PC-3 (cell line): ENCODE results near the gene LRRC70. TPM values are rescaled to one million over a fixed set of nuclear protein-coding genes. Genes with fewer than 3 reads are reported as not detected.

ENCODE experiments used
- ATAC-seq: fragments of 200-7000 bp; cut with Tn5 transposase; 2 replicates; pipeline ENCODE4 v1.9.1; 2020; ENCODE audit warnings: mild to moderate bottlenecking, moderate library complexity
- BruUV-seq: library from RNA; stranded (reverse); fragments of 400-500 nt; replicated peaks from 2 replicates; lab custom pipeline; 2021; lab: Mats Ljungman, UMichigan
- CTCF ChIA-PET: fragments of 300-600 bp; sonication (Branson Sonifier 250); formaldehyde crosslinking; loops from one replicate; lab custom pipeline; 2022; ENCODE audit warnings: antibody characterized with exemption; lab: Charles Lee
- POLR2A ChIA-PET: fragments of 300-600 bp; sonication (Branson Sonifier 250); formaldehyde crosslinking; loops from one replicate; lab custom pipeline; 2022; ENCODE audit warnings: antibody characterized with exemption; ENCODE audit not compliant: unreplicated experiment; lab: Charles Lee
- DNase-seq: peaks from one replicate; pipeline ENCODE4 v3.0.0-alpha.2; 2015
- H2AFZ ChIP-seq: fragments of 300-600 bp; sonication (generic); 2 replicates; pipeline ENCODE4 v1.6.0; 2016; ENCODE audit warnings: antibody characterized with exemption, low read length
- H3F3A ChIP-seq: fragments of 300-600 bp; sonication (generic); one replicate; pipeline ENCODE4 v1.6.0; 2017; ENCODE audit warnings: antibody characterized with exemption, low read length, control low read depth, mild to moderate bottlenecking; ENCODE audit not compliant: unreplicated experiment
- H3K27ac ChIP-seq: fragments of 300-600 bp; sonication (generic); 2 replicates; pipeline ENCODE4 v1.5.1; 2016; ENCODE audit warnings: mild to moderate bottlenecking, low read length
- H3K27me3 ChIP-seq: fragments of 300-600 bp; sonication (generic); 2 replicates; pipeline ENCODE4 v1.6.1; 2016; ENCODE audit warnings: low read length, mixed read lengths
- H3K36me3 ChIP-seq: fragments of 300-600 bp; sonication (generic); 2 replicates; pipeline ENCODE4 v1.6.1; 2016; ENCODE audit warnings: low read depth, mixed run types, low read length, mixed read lengths
- H3K4me1 ChIP-seq: fragments of 300-600 bp; sonication (generic); 2 replicates; pipeline ENCODE4 v1.5.1; 2016; ENCODE audit warnings: low read length; ENCODE audit not compliant: insufficient read depth
- H3K4me2 ChIP-seq: fragments of 300-600 bp; sonication (generic); 2 replicates; pipeline ENCODE4 v1.6.0; 2016; ENCODE audit warnings: low read length
- H3K4me3 ChIP-seq: fragments of 300-600 bp; sonication (generic); 2 replicates; pipeline ENCODE4 v1.5.1; 2016; ENCODE audit warnings: mild to moderate bottlenecking, low read length, mixed read lengths
- H3K79me2 ChIP-seq: fragments of 300-600 bp; sonication (generic); 2 replicates; pipeline ENCODE4 v1.6.1; 2017; ENCODE audit warnings: low read length, mixed read lengths
- H3K9ac ChIP-seq: fragments of 300-600 bp; sonication (generic); 2 replicates; pipeline ENCODE4 v1.6.0; 2016; ENCODE audit warnings: mild to moderate bottlenecking, low read length
- H3K9me2 ChIP-seq: fragments of 300-600 bp; sonication (generic); replicated peaks from 2 replicates; pipeline ENCODE4 v1.6.1; 2016; ENCODE audit warnings: mixed run types, low read length, mixed read lengths
- H3K9me3 ChIP-seq: fragments of 300-600 bp; sonication (generic); 2 replicates; pipeline ENCODE4 v1.6.1; 2016; ENCODE audit warnings: low read length, mixed read lengths
- H4K20me1 ChIP-seq: fragments of 300-600 bp; sonication (generic); 2 replicates; pipeline ENCODE4 v1.6.1; 2016; ENCODE audit warnings: low read length, mixed read lengths
- CTCF ChIP-seq: fragments of 300-600 bp; sonication (generic); conservative IDR thresholded peaks from 2 replicates; pipeline ENCODE4 v1.5.1; 2017; ENCODE audit warnings: antibody characterized with exemption, low read depth, mild to moderate bottlenecking, low read length
- EZH2 ChIP-seq: fragments of 300-600 bp; sonication (generic); IDR thresholded peaks from one replicate; pipeline ENCODE4 v1.6.1; 2017; ENCODE audit warnings: antibody characterized with exemption, mild to moderate bottlenecking, low read length; ENCODE audit not compliant: unreplicated experiment
- EZH2phosphoT487 ChIP-seq: fragments of 300-600 bp; sonication (generic); IDR thresholded peaks from 2 replicates; pipeline ENCODE4 v1.6.1; 2018; ENCODE audit warnings: mild to moderate bottlenecking, antibody characterized with exemption, low read length, borderline replicate concordance
- intact Hi-C: fragments of 100-400 bp; cut with micrococcal nuclease; formaldehyde crosslinking; loops from 2 replicates; pipeline ENCODE4 v1.9.0; 2023
- total RNA-seq: library from RNA; depleted of rRNA; stranded (reverse); fragments of >200 nt; gene quantifications from 2 replicates; pipeline ENCODE4 v1.2.3, GENCODE V29; 2014

The LRRC70 gene
- total RNA-seq, 1 experiment from 2014 or later, result 1.5 TPM

- Histone ChIP-seq H3F3A (no peaks in the 10 kb centered on the region), H3K27me3 (no peaks in the 10 kb centered on the region), H3K27ac (no peak overlapping the region), H4K20me1 (no peaks in the 10 kb centered on the region), H3K9me3 (no peaks in the 10 kb centered on the region), H3K4me2 (no peak overlapping the region), H3K4me1 (no peaks in the 10 kb centered on the region), H3K9ac (no peak overlapping the region), H3K36me3 (peaks cover 2% of the 10 kb centered on the region; the same call in 1 of the 2 replicates), H3K4me3 (no peak overlapping the region), H2AFZ (no peak overlapping the region), H3K79me2 (no peaks in the 10 kb centered on the region), H3K9me2 (no peaks in the 10 kb centered on the region)
- BruUV-seq, result no TSS peak
- POLR2A ChIA-PET, result no interaction called here
- ATAC-seq, result no peak
- intact Hi-C loops, result no loop called here
- TF ChIP-seq EZH2phosphoT487 (no peak), CTCF (no peak), EZH2 (no peak)
- CTCF ChIA-PET, result no interaction called here
- DNase-seq, result no peak
Observed at GRCh38 chr5:62607615-62608014, 29.0 kb downstream of the LRRC70 start.

GRCh38 chr5:62608529-62609511 is 30.2 kb downstream of the LRRC70 start:
- Histone ChIP-seq H3K4me3 (no peak overlapping the region), H3K9me3 (no peaks in the 10 kb centered on the region), H3F3A (no peaks in the 10 kb centered on the region), H4K20me1 (no peaks in the 10 kb centered on the region), H2AFZ (no peak overlapping the region), H3K36me3 (no peaks in the 10 kb centered on the region), H3K9me2 (no peaks in the 10 kb centered on the region), H3K4me1 (no peaks in the 10 kb centered on the region), H3K79me2 (no peaks in the 10 kb centered on the region), H3K9ac (no peak overlapping the region), H3K27ac (no peak overlapping the region), H3K27me3 (no peaks in the 10 kb centered on the region), H3K4me2 (no peak overlapping the region)
- CTCF ChIA-PET, result no interaction called here
- BruUV-seq, result no TSS peak
- no peak for TF ChIP-seq CTCF
- DNase-seq (no peak), ATAC-seq (no peak)
- intact Hi-C loops, result no loop called here
- POLR2A ChIA-PET, result no interaction called here

GRCh38 chr5:62614355-62614754 is 35.7 kb downstream of the LRRC70 start:
- Histone ChIP-seq H3K9me2 (no peaks in the 10 kb centered on the region), H3K4me1 (no peaks in the 10 kb centered on the region), H3K9me3 (no peaks in the 10 kb centered on the region), H3F3A (no peaks in the 10 kb centered on the region), H2AFZ (no peak overlapping the region), H3K9ac (no peak overlapping the region), H3K27me3 (no peaks in the 10 kb centered on the region), H4K20me1 (no peaks in the 10 kb centered on the region), H3K36me3 (no peaks in the 10 kb centered on the region), H3K4me2 (no peak overlapping the region), H3K79me2 (no peaks in the 10 kb centered on the region), H3K4me3 (no peak overlapping the region), H3K27ac (no peak overlapping the region)
- intact Hi-C loops, result no loop called here
- ATAC-seq, result no peak
- TF ChIP-seq EZH2 (no peak), CTCF (no peak), EZH2phosphoT487 (no peak)
- POLR2A ChIA-PET, result no interaction called here
- DNase-seq, result no peak
- BruUV-seq, result no TSS peak
- CTCF ChIA-PET, result no interaction called here
